ENCODE data around the gene TMEM183A. TPM values are rescaled to one million over a fixed set of nuclear protein-coding genes. Genes with fewer than 3 reads are reported as not detected.

Gene TMEM183A
- polyA plus RNA-seq, 1 of the 3 experiments (the other 2 are of a cell fraction): 47.9 TPM

DNA sequence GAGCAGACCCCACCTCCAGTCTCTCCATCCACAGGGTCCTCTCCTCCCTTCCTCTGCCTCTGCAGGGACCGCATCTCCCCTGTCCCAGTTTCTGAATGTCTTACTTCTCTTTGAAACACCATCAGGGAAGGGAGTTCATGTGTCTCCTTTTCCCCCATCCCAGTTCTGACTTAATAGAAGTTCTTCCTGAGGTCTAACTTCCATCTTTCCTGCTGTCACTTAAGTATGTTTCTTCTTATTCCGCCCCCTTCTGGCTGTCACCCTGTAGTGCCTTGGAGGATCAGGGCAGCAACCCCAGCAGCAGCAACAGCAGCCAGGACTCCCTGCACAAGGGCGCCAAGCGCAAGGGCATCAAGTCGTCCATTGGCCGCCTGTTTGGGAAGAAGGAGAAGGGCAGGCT is 49.3 kb downstream of the TMEM183A start:
- H3K9ac ChIP-seq: no peak overlapping the region
- TF ChIP-seq GABPA (IDR thresholded peaks at IDR 0.05; ENCODE audit: low read depth): no peak
- TF ChIP-seq MEF2A (IDR thresholded peaks at IDR 0.05; ENCODE audit: borderline replicate concordance, low read depth): no peak
- no peak for TF ChIP-seq TEAD4 (IDR thresholded peaks at IDR 0.05; ENCODE audit: borderline replicate concordance, insufficient read depth)
- TF ChIP-seq FOSL2 (IDR thresholded peaks at IDR 0.05; ENCODE audit: borderline replicate concordance, low read depth): no peak
- no peak for TF ChIP-seq FOXM1 (IDR thresholded peaks at IDR 0.05; ENCODE audit: low read depth)
- TF ChIP-seq RAD21 (IDR thresholded peaks at IDR 0.05; ENCODE audit: low read length): no peak
- no peak for TF ChIP-seq FOXJ3 (CRISPR knock-in tag; IDR thresholded peaks at IDR 0.05)
- TF ChIP-seq RXRA (IDR thresholded peaks at IDR 0.05; ENCODE audit: borderline replicate concordance, low read depth): no peak
- no peak for TF ChIP-seq EP300 (IDR thresholded peaks at IDR 0.05; ENCODE audit: borderline replicate concordance in 1 of 2, low read depth in 1 of 2, low read length in 1 of 2)
- no peaks in the 10 kb centered on the region for H3K36me3 ChIP-seq (replicated peaks in 1 of 2; ENCODE audit: control insufficient read depth in 1 of 2, insufficient read depth in 2 of 2, low read length in 1 of 2)
- no peaks in the 10 kb centered on the region for H3K9me3 ChIP-seq
- no peaks in the 10 kb centered on the region for H3K79me2 ChIP-seq (ENCODE audit: insufficient read depth)
- H3K4me1 ChIP-seq (ENCODE audit: control insufficient read depth in 1 of 2, insufficient read depth in 2 of 2, low read depth in 1 of 2, low read length in 1 of 2): peaks cover 0 to 31% of the 10 kb centered on the region in 2 experiments; a peak in 1 of 4 replicates
- H2AFZ ChIP-seq (ENCODE audit: low read depth): no peak overlapping the region
- no peak overlapping the region for H3K4me3 ChIP-seq (ENCODE audit: low read depth in 2 of 2, low read length in 1 of 2)
- no peak overlapping the region for H3K27ac ChIP-seq (ENCODE audit: low read depth in 2 of 2, low read length in 1 of 2)
- no peak for DNase-seq
- no peaks in the 10 kb centered on the region for H3K9me2 ChIP-seq
- no peak overlapping the region for H3K4me2 ChIP-seq
- no peaks in the 10 kb centered on the region for H3K27me3 ChIP-seq (ENCODE audit: insufficient read depth)
- POLR2A ChIA-PET: no interaction called here
- no peaks in the 10 kb centered on the region for H3F3A ChIP-seq (replicated peaks; ENCODE audit: insufficient read depth)
- CTCF ChIA-PET: interaction anchor here (0.9 to 13.2 kb wide), 12 partner anchors 10 to 212 kb away, joined by 3 to 131 read pairs (median 6); no protein-coding TSS in a partner anchor
- 91% methylated on average over 5 of the region's 6 CpGs for WGBS (ENCODE audit: low lambda C conversion rate)
- H4K20me1 ChIP-seq (ENCODE audit: insufficient read depth): no peaks in the 10 kb centered on the region

DNA sequence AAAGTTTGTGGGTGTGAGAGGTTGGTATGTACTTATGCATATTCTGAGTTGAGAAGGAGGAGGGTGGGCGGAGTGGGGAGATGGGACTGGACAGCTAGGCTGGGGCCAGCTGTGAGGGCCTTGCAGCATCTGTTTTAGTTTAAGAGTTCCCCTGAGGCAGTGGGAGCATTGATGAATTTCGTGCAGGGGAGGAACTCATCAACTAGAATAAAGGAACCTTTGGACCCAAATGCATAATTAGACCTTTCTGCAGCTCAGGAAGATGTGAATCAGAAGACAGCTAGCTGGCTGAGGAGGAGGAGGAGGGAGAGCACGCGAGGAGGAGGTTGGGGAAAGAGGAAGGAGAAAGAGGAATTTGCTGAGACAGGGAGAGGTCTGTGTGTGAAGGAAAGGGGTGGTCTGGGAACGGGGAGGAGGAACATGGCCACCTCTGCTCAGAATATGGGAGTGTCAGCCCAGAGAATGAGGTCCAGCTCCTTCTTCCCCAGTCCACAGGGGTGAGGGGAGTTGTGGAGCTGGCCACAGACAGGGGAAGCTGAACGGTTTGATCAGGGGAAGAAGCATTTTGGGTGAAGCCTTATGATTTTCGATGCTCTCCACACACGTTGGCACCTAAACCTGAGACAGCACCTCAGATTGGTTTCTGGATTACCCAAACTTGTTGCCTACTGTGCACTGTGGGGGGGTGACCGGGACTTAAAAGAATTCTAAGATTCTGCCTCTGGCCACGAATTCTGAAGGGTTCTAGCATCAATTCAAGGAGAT is 50.9 kb downstream of the TMEM183A start:
- Histone ChIP-seq H2AFZ (ENCODE audit: low read depth) (no peak overlapping the region), H3K4me3 (ENCODE audit: low read depth in 2 of 2, low read length in 1 of 2) (no peak overlapping the region), H3K9me3 (no peaks in the 10 kb centered on the region), H3K4me2 (no peak overlapping the region), H3K27ac (ENCODE audit: low read depth in 2 of 2, low read length in 1 of 2) (no peak overlapping the region), H4K20me1 (ENCODE audit: insufficient read depth) (no peaks in the 10 kb centered on the region), H3F3A (replicated peaks; ENCODE audit: insufficient read depth) (no peaks in the 10 kb centered on the region), H3K9me2 (no peaks in the 10 kb centered on the region), H3K36me3 (replicated peaks in 1 of 2; ENCODE audit: control insufficient read depth in 1 of 2, insufficient read depth in 2 of 2, low read length in 1 of 2) (no peaks in the 10 kb centered on the region), H3K9ac (no peak overlapping the region), H3K27me3 (ENCODE audit: insufficient read depth) (no peaks in the 10 kb centered on the region), H3K79me2 (ENCODE audit: insufficient read depth) (no peaks in the 10 kb centered on the region), H3K4me1 (ENCODE audit: control insufficient read depth in 1 of 2, insufficient read depth in 2 of 2, low read depth in 1 of 2, low read length in 1 of 2) (peaks cover 0 to 22% of the 10 kb centered on the region in 2 experiments; a peak in 1 of 4 replicates)
- ChIA-PET CTCF (interaction anchor here (1.1 to 13.2 kb wide), 8 partner anchors 9 to 163 kb away, joined by 3 to 131 read pairs (median 11); no protein-coding TSS in a partner anchor), POLR2A (no interaction called here)
- DNase-seq: peak; percentile 83
- WGBS (ENCODE audit: low lambda C conversion rate): 45% methylated on average over 10 of the region's 10 CpGs
- TF ChIP-seq GATA2 (CRISPR knock-in tag; IDR thresholded peaks at IDR 0.05): 0 out of 2 replicates have a peak, but pooled peaks have one; percentile 16
- no peak for TF ChIP-seq SMC3 (IDR thresholded peaks at IDR 0.05; ENCODE audit: low read depth, low read length)
- peak; percentile 30; the same call in 1 of the 2 replicates for TF ChIP-seq TCF12 (IDR thresholded peaks at IDR 0.05)
- no peak for TF ChIP-seq MEF2A (IDR thresholded peaks at IDR 0.05; ENCODE audit: borderline replicate concordance, low read depth)
- peak; percentile 74; the same call in 1 of the 2 replicates for TF ChIP-seq RCOR1 (IDR thresholded peaks at IDR 0.05; ENCODE audit: low read length)
- no peak for TF ChIP-seq RAD21 (IDR thresholded peaks at IDR 0.05; ENCODE audit: low read length)
- no peak for TF ChIP-seq FOXJ3 (CRISPR knock-in tag; IDR thresholded peaks at IDR 0.05)

Data from SK-N-SH (cell line).